ENCODE measurements around the gene CDH19. TPM values are rescaled to one million over a fixed set of nuclear protein-coding genes. Genes with fewer than 3 reads are reported as not detected.
A peak's percentile ranks its signal among the peaks of the same experiment; 100 is the strongest.

CDH19 gene, protein sequence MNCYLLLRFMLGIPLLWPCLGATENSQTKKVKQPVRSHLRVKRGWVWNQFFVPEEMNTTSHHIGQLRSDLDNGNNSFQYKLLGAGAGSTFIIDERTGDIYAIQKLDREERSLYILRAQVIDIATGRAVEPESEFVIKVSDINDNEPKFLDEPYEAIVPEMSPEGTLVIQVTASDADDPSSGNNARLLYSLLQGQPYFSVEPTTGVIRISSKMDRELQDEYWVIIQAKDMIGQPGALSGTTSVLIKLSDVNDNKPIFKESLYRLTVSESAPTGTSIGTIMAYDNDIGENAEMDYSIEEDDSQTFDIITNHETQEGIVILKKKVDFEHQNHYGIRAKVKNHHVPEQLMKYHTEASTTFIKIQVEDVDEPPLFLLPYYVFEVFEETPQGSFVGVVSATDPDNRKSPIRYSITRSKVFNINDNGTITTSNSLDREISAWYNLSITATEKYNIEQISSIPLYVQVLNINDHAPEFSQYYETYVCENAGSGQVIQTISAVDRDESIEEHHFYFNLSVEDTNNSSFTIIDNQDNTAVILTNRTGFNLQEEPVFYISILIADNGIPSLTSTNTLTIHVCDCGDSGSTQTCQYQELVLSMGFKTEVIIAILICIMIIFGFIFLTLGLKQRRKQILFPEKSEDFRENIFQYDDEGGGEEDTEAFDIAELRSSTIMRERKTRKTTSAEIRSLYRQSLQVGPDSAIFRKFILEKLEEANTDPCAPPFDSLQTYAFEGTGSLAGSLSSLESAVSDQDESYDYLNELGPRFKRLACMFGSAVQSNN
- total RNA-seq: 4.5 TPM

DNA sequence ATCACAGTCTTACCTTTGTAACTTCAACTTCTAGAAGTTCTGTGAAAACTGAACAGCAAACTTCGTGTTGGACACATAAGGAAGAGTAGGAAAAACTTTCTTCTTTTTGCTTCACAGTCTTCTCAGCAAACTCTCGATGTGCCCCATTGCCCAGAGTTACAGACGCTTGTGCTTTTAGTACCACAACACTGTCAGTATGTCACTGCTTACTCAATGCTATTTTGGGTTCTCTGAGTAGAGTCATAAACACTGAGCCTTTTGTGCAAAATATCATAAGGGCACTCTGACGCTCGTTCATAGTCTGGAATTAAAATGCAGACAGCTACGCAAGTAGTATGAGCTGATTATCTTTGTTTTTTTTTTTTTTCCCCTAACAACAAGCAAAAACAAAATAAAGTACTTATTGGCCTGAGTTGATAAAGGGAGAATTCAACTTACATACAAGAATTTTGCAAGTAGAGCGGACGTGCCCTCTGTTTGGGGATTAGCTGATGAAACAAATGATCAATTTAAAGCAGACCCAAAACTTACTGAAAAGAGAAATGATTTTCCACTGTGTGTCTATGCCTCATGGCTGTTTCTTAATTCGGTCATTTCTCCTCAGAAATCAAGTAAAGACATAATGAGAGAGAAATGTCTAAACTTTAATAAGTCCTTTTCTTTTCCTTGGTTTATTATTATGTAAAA is at the start of gene CDH19:
Gene CDH19 (minus strand): TSS at position 150 of the 687 bp plus-strand sequence. CDS start 31,886 bp downstream, outside the sequence.
- DNase-seq: peak; percentile 28

DNA sequence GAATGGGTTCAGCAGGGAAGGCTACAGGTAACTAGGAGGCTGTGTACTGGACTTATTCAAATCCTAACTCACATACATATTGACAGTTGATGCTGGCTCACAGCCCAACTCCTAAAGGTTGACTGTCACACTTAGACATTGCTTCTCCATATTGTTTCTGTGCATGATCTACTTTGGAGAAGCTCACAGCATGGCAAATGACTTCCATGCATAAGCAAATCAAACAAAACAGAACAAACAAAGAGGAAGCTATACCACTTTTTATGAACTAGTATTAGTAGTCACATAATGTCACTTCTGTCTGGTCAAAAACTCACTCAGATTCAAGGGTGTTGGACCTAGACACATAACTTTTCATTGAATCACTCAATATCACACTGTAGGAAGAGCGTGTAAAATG is 43.8 kb upstream of the CDH19 start:
- no peak for DNase-seq

DNA sequence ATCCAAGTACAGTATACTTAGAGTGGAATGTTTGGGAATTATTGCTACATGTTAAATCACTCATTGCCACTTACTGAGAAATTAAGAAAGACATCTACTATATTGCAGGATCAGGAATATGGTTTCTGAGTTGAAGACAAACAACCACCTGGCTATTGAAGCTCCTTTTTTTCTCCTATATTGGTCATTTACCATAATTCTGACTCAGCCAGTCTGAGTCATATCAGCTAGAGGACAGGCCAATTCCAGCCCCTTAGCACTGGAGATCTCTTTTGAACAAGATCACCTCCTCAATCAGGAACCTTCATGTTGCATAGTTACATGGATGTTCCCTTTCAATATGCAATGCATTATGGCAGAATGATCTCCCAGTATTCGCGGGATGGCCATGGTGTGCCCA is 42.7 kb upstream of the CDH19 start:
- no peak for DNase-seq

DNA sequence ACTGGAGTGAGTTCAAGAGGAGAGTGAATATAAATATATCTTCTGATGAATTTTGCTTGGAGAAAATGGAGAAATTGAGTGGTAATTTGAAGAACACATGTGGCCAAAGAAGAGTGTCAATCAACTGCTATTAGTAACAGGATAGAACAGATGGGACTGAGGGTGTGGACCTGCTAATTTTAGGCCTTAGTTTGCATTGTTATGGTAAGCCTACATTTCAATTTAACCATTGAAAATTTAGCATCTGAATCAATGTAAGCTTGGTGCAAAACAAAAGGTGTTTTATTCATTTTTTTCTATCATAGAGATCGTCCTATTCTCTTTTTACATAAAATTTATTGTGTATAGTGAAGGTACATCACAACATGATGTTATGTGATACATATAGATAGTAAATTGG is 42.1 kb upstream of the CDH19 start:
- no peak for DNase-seq

DNA sequence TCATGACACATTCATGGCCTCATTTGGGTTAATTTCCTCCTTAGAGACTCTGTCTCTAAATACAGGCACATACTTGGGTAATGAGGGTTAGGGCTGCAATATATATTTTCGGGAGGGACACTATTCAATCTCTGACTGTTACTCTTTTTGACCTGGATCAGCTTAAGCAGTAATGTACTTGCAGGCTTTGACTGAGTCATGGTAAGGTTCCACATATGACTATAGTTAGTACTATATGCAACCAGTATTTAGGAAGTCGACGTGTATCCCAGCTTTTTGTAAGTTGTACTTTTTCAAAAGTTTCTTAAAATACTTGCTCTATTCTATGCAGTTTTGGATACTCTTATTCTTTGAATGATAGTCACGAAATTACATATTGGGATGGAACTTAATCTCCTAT is 37.2 kb upstream of the CDH19 start:
- no peak for DNase-seq

DNA sequence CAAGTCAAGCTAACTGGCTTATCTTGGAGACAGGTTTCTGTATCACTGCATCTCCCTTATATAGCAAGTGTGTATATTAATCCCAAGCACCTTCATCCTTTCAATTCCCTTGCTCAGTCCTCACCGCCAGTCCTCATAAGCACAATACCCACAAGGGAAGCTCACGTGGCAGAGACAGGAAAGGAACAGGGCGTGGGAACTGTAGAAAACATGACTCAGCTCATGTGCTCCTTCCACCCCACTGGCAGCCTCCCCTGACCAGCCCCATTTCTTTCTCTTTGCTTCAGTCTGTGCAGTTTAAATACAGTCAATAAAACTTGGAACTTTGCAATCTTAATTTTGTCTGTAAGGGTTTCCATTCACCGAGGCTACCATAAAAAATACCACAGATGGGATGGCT is 36.5 kb upstream of the CDH19 start:
- no peak for DNase-seq

DNA sequence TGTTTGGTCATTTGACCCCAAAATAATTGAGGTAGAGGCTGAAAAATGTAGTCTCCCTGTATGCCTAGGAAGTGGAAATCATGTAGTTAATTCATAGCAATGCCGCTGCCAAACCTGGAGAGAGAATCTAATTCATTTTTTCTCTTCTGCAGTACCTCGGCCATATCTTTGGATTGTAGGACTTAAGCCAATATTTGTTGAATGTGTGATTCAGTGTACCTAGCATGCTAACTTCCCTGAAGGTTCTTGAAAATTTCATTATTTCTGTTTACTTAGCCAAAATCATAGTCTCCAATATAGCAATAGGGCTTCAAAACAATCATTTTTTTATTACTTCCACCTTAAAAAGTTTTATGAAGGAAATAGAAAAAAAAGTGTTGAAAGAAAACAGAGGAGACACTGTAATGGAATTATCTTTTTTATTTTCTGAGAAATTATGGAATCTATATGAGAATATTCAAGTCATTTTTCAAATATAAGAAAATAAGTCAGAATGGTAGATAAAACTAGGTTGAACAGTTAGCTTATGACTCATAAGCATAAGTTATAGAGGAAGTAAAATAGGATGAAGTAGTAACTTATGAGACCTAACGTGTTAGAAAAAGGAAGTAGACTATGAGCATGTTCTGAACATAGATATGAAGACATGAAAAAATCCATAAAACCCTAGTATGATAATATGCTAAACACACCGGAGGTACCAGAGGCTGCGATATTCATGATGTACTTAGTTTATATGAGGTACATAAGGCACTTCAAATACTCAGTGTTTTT is 35.2 kb upstream of the CDH19 start:
- no peak for DNase-seq

DNA sequence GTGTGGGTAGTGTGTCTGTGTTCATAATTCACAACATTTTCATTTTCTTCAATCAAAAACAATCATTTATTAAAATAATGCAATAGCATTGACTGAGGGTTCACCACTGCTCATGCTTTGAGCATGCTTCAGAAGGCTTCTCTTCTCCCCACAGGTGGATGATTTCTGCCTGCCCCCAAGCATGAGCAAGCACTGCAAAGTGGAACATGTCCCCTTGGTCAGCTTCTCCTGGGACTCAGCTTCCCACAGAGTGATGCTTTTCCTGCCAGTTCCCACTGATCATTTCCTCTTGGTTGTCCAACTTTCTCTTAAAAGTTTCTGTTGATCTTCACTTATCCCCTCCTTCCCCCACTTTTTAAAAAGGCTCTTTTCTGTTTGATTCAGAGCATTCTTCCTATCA is 31.5 kb upstream of the CDH19 start:
- no peak for DNase-seq

DNA sequence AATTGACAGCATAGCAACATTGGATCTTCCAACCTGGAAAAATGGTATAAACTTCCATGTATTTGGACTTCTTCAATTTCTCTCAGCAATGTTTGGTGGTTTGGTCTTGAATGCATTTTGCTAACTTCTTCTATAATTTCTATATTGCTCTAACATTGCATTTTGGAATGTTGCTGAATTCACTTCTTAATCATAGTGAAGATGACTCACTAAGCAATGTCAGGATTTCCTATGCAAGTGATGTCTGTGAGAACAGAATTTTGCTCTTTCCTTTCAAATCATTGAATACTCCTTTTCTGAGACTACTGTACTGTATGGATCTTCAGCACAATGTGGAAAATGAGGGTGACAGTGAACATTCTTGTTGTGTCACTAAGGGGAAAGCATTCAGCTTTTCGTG is 28.9 kb upstream of the CDH19 start:
- no peak for DNase-seq

DNA sequence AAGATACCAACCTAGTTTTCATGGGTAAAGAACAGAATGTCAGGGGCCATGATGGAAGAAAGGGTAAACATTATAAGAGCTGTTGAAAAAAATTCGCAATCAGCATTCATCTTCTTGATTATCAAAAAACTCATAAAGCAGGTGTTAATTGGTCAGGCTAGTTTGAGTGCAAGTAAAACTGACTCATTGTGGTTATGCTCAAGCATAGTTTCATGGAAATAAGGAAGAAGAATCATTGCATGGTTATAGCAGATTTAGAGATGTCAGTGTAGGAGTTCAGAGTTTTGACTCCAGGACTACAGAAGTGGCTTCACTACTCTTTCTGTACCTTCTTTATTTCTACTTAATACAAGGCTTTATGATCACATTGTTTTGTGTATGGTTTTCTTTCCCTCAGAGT is 26.9 kb upstream of the CDH19 start:
- no peak for DNase-seq

DNA sequence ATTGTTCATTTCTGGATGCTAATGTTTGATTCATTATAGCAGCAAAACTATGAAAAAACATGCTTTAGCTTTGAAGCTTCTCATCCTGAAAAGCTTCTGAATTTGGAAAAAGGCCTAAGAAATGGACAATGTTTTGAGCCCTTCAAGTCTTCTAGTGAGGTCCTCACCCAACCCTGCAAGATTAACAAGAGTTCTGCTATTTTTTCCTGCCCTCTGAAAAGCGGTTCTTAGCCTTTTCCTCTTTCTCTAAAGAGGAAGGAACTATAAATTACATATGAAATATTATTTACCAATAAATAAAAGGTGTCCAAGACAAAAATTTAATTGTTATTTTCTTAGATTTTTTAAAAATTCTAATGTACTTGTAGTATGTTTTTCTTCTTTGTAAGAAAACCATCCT is 19.9 kb upstream of the CDH19 start:
- no peak for DNase-seq

DNA sequence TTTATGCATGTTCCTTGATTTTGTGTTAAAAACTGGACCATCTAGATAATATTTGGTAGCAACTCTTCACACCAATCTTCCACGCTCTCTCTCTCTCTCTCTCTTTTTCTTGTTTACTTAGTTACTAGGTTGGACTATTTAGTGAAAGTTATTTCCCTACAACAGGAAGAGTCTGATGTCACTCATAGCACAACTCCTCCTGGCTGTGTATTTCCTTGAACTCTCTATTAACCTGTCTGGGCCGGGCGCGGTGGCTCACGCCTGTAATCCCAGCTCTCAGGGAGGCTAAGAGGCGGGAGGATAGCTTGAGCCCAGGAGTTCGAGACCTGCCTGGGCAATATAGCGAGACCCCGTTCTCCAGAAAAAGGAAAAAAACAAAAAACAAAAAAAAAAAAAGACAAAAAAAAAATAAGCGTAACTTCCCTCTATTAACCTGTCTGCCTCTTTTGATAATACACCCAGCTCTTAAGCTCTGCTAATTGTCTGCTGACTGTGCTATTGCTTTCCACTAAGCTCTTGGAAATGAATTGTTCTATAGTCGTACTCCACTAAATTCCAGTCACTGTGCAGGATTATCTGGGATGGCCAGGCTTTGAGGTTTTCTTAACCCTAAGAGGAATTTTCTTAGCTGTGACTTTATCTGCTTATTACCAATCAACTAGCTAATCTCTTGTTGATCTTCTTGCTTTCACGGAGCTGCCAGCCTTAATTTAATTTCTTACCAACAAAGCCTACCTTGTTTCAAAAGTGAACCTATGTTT is 18.1 kb upstream of the CDH19 start:
- DNase-seq: no peak

DNA sequence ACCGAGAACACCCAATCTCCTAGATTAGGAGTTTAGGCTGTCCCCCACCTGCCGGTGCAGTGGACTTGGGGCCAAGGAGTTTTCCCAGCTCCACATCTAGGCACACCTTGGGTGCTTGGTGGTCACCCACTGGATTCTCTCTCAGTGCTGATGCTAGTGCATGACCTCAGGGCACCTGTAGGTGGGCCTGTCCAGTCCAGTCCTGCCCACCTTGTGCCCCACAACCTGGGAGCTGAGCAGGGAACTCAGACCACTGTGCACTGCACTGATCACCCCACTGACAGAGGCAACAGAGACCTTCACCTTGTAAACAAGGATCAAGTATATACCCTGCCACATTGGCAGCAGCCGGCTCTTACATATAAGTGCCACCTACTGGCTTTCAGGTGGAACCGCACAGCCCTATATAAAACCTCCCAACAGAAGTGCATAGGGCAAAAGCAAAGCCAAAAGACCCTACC is 12.7 kb upstream of the CDH19 start:
- no peak for DNase-seq

DNA sequence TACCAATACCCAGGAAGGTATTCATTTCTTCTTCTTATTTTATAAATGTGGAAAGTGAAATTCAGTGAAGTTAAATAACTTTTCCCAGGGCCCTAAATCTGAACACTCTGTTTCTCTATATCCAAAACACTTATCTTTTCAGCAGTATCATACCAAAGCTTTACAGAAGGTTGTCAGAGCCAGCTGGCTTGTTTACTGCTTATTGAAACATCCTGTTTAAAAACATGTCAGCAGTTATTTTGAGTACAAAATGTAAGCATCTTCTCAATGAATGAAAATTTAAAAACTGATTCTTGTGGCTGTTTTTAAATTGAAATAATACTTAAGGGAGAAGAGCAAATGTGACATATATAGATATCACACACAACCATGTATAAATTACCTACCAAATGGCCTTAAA is 11.3 kb upstream of the CDH19 start:
- no peak for DNase-seq

DNA sequence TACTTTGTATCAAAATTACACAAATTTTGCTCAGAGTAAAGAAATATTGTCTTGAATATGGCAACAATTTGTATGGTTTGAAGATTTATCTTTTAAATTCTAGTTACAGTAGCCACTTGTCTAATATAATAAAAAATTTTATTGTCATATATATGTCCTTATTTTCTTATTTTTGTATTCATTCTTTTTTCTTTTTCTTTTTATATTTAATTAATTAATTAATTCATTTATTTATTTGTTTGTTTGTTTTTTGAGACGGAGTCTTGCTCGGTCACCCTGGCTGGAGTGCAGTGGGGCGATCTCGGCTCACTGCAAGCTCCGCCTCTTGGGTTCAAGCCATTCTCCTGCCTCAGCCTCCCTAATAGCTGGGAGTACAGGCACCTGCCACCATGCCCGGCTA is 3.7 kb upstream of the CDH19 start:
- DNase-seq: no peak

DNA sequence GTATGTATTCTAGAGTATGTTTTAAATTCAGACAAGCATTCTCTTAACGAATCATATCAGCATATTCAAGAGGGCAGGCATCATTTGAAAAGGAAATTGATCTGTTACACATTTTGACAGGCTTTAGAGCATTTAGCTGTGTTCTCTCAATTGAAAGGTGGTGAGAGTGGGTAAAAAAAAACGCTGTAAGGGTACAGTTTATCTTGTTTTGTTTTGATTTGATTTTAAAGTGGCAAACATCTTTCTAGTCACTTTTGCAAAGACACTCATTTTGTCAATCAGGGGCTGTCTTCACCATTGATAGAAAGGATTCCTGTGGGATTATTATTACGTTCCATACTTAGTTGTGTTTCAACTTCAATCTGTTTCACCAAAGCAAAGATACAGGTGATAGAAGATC is 2.2 kb downstream of the CDH19 start:
- no peak for DNase-seq

DNA sequence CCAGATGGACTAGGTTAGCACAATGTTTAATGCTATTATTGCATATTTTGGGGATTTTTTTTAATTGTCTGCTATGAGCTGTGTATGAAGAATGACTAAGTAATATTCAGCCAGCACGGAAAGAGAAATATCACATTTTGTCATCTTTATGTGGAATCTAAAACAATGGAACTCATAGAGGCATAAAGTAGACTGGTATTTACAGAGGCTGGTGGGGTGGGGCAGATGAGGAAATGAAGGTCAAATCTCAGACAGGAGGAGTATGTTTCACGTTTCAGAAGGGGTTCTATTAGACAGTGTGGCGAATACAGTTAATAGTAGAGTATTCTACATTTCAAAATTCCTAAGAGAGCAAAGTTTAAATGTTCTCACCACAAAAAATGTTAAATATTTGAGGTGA is 4.7 kb downstream of the CDH19 start:
- DNase-seq: no peak

DNA sequence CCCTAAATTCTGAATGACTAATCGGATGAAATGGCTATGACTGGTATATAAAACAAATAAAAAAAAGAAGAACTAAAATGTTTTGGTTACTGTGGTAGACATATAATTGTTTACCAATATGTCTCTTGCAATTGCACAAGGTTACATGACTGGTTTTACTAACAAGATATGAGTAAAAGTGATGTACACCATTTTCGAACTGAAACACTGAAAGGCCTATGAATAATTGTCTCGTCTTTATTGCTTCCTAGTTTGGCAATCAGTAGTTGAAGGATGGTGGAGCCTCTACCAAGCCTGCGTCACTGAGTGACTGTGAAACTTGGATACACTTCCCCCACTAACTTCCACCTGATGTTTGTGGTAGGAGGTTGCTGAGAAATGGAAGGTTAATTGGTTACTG is 16.5 kb downstream of the CDH19 start:
- no peak for DNase-seq

DNA sequence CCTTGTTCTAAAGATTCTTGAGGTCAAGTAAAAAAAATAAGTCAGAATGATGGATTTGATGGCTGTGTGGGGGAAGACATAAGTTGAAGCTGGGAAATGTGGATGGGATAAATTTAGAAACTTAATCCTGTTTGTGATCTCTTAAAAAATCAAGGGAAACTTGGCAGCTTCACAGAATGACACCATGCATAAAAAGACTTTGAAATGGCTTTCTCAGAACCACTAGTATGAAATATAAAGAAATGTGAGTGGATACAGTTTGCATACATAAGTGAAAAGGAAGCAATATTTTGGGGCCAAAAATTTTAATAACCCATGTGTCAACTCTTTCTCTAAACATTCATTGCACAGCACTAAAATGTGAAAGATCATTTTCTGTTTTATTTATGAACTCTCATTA is 21.7 kb downstream of the CDH19 start:
- DNase-seq: peak; percentile 55

DNA sequence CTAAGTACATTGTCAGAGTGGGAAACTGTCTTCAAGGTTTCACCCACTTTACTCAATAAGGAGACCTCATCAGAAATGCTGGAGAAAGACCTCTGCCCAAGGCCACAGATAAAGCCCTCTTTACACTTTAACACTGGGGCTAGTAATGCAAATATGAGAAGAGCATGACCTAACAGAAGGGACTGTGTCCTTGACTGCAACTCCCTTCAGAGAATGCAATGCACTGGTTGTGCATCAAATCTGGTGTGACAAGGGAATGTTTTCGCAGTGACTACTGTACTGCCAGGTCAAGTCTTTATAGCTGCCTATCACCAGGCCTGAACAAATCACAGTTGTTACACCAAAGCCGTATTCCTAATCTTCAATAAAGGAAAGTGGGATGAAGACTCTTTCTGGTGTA is 28.6 kb downstream of the CDH19 start:
- no peak for DNase-seq

DNA sequence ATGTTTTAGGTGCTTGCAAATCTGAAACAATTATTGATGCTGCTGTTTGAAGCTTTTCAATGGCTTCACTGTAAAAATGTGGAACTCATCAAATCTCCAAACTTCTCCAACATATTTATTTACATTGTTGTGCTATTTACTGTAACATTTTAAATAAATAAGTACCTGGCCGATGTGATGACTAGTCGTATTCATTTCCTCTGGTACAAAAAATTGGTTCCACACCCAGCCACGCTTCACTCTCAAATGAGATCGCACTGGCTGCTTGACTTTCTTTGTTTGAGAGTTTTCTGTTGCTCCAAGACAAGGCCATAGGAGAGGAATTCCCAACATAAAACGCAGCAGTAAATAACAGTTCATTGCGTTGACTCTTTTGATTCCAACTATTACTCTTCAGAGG is 32.0 kb downstream of the CDH19 start:
- no peak for DNase-seq

DNA sequence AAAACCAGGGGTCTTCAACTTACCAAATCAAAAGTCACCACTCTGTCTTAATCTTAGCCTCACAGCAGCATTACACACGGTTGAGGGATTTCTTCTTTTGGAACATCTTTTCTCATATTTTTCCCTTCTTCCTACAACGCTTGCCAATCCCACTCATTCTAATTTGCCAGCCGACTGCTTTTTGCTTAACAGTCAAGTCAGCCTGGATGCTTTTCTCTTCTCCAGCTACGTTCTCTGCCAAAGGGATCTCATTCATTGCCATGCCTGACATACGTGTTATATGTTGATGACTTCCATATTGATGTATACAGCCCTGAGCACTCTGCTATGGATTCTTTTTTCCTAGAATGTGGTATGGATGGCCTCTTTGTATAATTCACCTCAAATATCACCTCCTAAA is 37.3 kb downstream of the CDH19 start:
- DNase-seq: no peak
